Vagina (tissue), 2 donors: ENCODE data around the gene FAH. TPM values are rescaled to one million over a fixed set of nuclear protein-coding genes. Genes with fewer than 3 reads are reported as not detected.

Source experiments
- DNase-seq, 2 donors: peaks; one replicate each; pipeline ENCODE4 v3.0.0-alpha.2; 2017; ENCODE audit errors: extremely low spot score in 2 of 2
- H3K27ac ChIP-seq: fragments of 200-600 bp; sonication (generic); one replicate; pipeline ENCODE4 v1.5.1; 2019
- H3K27me3 ChIP-seq: fragments of 200-600 bp; sonication (generic); one replicate; pipeline ENCODE4 v1.5.1; 2019
- H3K36me3 ChIP-seq, 2 donors: fragments of 200-600 bp; sonication (generic); one replicate each; pipeline ENCODE4 v1.5.1; 2017 to 2019
- H3K4me1 ChIP-seq: fragments of 200-600 bp; sonication (generic); one replicate; pipeline ENCODE4 v1.5.1; 2019
- H3K4me3 ChIP-seq, 2 donors: fragments of 200-600 bp; sonication (generic); 1 replicate in 1 of 2; 2 replicates in 1 of 2; pipeline ENCODE4 v1.5.1; 2016 to 2019
- H3K9me3 ChIP-seq: fragments of 200-600 bp; sonication (generic); one replicate; pipeline ENCODE4 v1.5.1; 2019
- POLR2A ChIP-seq, 2 donors: fragments of 450-650 bp; IDR thresholded peaks; one replicate each; pipeline ENCODE4 v1.6.1; 2017; ENCODE audit warnings: antibody characterized with exemption in 2 of 2, mild to moderate bottlenecking in 2 of 2, moderate library complexity in 2 of 2
- POLR2AphosphoS5 ChIP-seq, 2 donors: sonication (generic); formaldehyde crosslinking; IDR thresholded peaks; one replicate each; pipeline ENCODE4 v1.9.0; 2017; ENCODE audit warnings: antibody characterized with exemption in 2 of 2, mild to moderate bottlenecking in 2 of 2, low read depth in 1 of 2; ENCODE audit not compliant: insufficient read depth in 1 of 2
- intact Hi-C: fragments of 100-400 bp; cut with DNase I; formaldehyde crosslinking; loops from one replicate; pipeline ENCODE4 v1.15.1; 2023
- total RNA-seq: library from RNA; depleted of rRNA; stranded (reverse); fragments of >200 nt; gene quantifications from one replicate; pipeline ENCODE4 v1.2.3, GENCODE V29; 2016
- TF ChIP-seq, protein P1 (sequence below), 3 experiments: fragments of 450-650 bp in 2 of 3; fragments of 200-600 bp in 1 of 3; sonication (generic) in 1 of 3; IDR thresholded peaks; one replicate each; pipeline ENCODE4 v1.5.1; 2017 to 2019; ENCODE audit warnings: antibody characterized with exemption in 3 of 3, mild to moderate bottlenecking in 2 of 3, moderate library complexity in 2 of 3

Gene FAH
- total RNA-seq, 1 donor from 2014 or later, result 27.3 TPM

DNA sequence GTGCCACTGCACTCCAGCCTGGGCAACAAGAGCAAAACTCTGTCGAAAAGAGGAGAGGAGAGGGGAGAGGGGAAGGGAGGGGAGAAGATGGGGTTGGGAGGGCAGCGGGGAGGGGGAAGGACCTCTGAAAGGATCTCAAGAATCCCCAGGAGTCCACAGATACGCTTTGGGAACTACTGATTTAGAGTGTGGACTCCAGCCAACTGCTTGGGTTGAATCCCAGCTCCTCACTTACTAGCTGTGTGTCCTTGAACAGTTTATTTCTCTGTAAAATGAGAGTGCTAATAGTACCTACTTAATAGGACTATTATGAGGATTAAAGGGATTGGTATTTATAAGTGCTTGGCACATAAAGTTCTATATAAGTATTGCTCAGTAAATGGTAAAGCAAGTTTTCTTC lies 45.0 kb upstream of the FAH start:
- Histone ChIP-seq H3K4me3 (no peak overlapping the region), H3K4me1 (peaks cover 15% of the 10 kb centered on the region), H3K27me3 (no peaks in the 10 kb centered on the region), H3K36me3 (no peaks in the 10 kb centered on the region), H3K27ac (no peak overlapping the region), H3K9me3 (no peaks in the 10 kb centered on the region)
- intact Hi-C loops, result no loop called here
- no peak for DNase-seq
- TF ChIP-seq, protein P1, sequence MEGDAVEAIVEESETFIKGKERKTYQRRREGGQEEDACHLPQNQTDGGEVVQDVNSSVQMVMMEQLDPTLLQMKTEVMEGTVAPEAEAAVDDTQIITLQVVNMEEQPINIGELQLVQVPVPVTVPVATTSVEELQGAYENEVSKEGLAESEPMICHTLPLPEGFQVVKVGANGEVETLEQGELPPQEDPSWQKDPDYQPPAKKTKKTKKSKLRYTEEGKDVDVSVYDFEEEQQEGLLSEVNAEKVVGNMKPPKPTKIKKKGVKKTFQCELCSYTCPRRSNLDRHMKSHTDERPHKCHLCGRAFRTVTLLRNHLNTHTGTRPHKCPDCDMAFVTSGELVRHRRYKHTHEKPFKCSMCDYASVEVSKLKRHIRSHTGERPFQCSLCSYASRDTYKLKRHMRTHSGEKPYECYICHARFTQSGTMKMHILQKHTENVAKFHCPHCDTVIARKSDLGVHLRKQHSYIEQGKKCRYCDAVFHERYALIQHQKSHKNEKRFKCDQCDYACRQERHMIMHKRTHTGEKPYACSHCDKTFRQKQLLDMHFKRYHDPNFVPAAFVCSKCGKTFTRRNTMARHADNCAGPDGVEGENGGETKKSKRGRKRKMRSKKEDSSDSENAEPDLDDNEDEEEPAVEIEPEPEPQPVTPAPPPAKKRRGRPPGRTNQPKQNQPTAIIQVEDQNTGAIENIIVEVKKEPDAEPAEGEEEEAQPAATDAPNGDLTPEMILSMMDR (IDR thresholded peaks at IDR 0.05), result no peak
- TF ChIP-seq POLR2AphosphoS5 (IDR thresholded peaks at IDR 0.05; ENCODE audit: insufficient read depth in 1 of 2, low read depth in 1 of 2), result no peak
- no peak for TF ChIP-seq POLR2A (IDR thresholded peaks at IDR 0.05)

DNA sequence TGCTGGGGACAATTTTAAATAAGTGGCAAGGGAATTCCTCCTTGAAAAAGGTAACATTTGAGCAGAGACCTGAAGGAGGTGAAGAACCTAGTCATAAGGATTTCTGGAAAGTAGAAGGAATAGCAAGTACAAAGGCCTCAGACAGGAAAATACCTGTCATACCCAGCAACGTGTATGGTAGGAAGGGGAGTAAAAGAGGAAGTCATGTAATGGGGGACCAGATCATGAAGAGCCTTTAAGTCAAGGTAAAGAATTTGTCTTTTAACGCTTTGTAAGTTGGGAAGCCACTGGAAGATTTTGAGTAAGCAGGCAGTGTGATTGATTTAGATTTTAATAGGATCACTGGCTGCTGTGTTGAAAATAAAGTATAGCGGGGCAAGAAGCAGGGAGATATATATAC lies 43.4 kb upstream of the FAH start:
- no peak for DNase-seq
- Histone ChIP-seq H3K9me3 (no peaks in the 10 kb centered on the region), H3K4me3 (no peak overlapping the region), H3K4me1 (peaks cover 15% of the 10 kb centered on the region), H3K27ac (no peak overlapping the region), H3K36me3 (no peaks in the 10 kb centered on the region), H3K27me3 (no peaks in the 10 kb centered on the region)
- intact Hi-C loops, result no loop called here
- TF ChIP-seq, protein P1 (IDR thresholded peaks at IDR 0.05), result no peak
- TF ChIP-seq POLR2A (IDR thresholded peaks at IDR 0.05) (no peak), POLR2AphosphoS5 (IDR thresholded peaks at IDR 0.05; ENCODE audit: insufficient read depth in 1 of 2, low read depth in 1 of 2) (no peak)

DNA sequence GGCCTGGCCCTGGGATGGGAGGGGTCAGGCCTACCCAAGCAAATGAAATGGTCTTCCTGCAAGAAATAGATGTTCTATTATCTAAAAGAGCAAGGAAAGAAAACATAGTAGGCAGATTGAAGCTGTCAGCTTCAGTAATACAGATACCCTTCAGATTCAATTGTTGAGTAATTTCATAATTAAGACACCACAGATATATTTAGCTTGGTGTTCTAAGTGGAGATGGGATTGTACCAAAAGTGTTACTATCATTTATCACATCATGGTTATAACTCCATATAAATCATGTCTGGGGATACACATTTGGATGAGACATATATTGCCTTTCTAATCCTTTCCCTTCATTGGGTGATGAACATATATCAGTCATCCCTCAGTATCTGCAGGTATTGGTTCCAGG lies 41.9 kb upstream of the FAH start:
- DNase-seq, result no peak
- TF ChIP-seq POLR2AphosphoS5 (IDR thresholded peaks at IDR 0.05; ENCODE audit: insufficient read depth in 1 of 2, low read depth in 1 of 2) (no peak), POLR2A (IDR thresholded peaks at IDR 0.05) (no peak)
- TF ChIP-seq, protein P1 (IDR thresholded peaks at IDR 0.05), result no peak
- no peak overlapping the region for H3K4me3 ChIP-seq
- intact Hi-C loops, result no loop called here
- peaks cover 6% of the 10 kb centered on the region for H3K4me1 ChIP-seq
- no peaks in the 10 kb centered on the region for H3K27me3 ChIP-seq
- no peak overlapping the region for H3K27ac ChIP-seq
- H3K9me3 ChIP-seq, result no peaks in the 10 kb centered on the region
- no peaks in the 10 kb centered on the region for H3K36me3 ChIP-seq

DNA sequence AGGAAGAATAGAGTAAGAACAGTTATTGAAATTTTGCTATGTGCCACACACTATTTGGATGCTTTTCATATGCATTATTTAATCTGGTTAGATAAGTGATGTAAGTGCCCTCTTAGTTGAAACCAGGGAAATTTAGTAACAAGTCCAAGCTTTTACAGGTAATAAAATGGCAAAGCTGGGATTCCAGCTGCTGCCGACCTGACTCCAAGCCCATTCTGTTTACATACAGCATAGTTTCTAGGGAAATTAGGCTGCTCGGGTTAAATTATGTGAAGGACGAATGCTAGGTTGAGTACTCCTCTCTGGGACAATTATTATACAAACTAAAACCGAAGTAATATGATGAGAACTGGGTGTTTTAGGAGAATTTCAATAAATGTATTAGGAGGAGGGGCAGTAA lies 38.7 kb upstream of the FAH start:
- Histone ChIP-seq H3K36me3 (no peaks in the 10 kb centered on the region), H3K4me1 (no peaks in the 10 kb centered on the region), H3K4me3 (no peak overlapping the region), H3K27me3 (no peaks in the 10 kb centered on the region), H3K27ac (no peak overlapping the region), H3K9me3 (no peaks in the 10 kb centered on the region)
- intact Hi-C loops, result no loop called here
- no peak for DNase-seq
- TF ChIP-seq POLR2A (IDR thresholded peaks at IDR 0.05), result no peak
- TF ChIP-seq POLR2AphosphoS5 (IDR thresholded peaks at IDR 0.05; ENCODE audit: insufficient read depth in 1 of 2, low read depth in 1 of 2), result no peak
- TF ChIP-seq, protein P1 (IDR thresholded peaks at IDR 0.05), result no peak

DNA sequence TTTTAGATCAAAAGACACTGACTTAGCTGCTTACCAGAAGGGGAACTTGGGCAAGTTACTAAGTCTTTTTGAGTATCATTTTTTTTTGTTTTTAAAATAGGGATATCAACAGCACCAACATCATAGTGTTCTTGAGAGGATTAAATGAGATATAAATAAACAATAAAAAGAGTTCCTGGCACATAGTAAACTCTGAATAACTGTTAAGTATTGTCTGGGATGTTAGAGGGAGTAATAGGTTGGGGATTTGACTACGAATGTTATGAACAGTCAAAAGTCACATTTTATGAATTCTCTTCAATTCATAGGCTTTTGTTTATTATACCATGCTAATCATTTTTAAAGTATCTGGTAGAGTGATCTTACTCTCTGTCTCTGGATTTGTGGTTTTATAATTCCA lies 37.8 kb upstream of the FAH start:
- no peaks in the 10 kb centered on the region for H3K9me3 ChIP-seq
- TF ChIP-seq, protein P1 (IDR thresholded peaks at IDR 0.05), result no peak
- no peak for TF ChIP-seq POLR2A (IDR thresholded peaks at IDR 0.05)
- no peak for TF ChIP-seq POLR2AphosphoS5 (IDR thresholded peaks at IDR 0.05; ENCODE audit: insufficient read depth in 1 of 2, low read depth in 1 of 2)
- H3K27ac ChIP-seq, result no peak overlapping the region
- no peaks in the 10 kb centered on the region for H3K27me3 ChIP-seq
- no peak for DNase-seq
- no peaks in the 10 kb centered on the region for H3K4me1 ChIP-seq
- intact Hi-C loops, result no loop called here
- no peaks in the 10 kb centered on the region for H3K36me3 ChIP-seq
- no peak overlapping the region for H3K4me3 ChIP-seq
